ENCODE data around the gene PPFIBP2. TPM values are rescaled to one million over a fixed set of nuclear protein-coding genes. Genes with fewer than 3 reads are reported as not detected.

The PPFIBP2 gene
- total and polyA plus RNA-seq, 4 donors: 7.7 to 51.3 (median 18.6) TPM

DNA sequence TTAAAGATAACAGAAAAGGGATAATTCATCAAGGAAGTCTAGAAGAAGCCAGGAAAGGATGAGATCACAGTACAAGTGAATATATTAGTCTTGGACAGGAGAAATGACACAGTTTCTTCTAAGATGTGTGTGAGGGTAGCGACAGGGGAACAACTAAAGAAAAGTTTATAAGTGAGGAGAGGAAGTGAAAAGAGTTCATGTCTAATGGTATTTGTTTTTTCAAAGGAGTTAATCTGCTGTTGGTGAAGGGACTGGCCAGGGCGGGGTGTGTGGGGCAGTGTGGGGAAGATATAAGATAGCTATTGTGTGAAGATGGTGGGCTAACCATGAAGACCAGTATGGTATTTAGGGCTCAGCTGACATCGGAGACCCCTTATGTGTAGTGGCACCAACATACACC lies 7.6 kb upstream of the PPFIBP2 start:
- no peak for DNase-seq
- 95 to 97% methylated on average over 3 of the region's 3 CpGs for WGBS, 2 donors
- Histone ChIP-seq H3K9me3 (ENCODE audit: control insufficient read depth in 4 of 4, insufficient read depth in 3 of 4, low read length in 3 of 4) (peaks cover 0 to 2% (median 0%) of the 10 kb centered on the region in 4 donors), H3K9ac (ENCODE audit: insufficient read depth in 1 of 2, low read length in 2 of 2) (no peak overlapping the region), H3K4me1 (ENCODE audit: control insufficient read depth in 5 of 5, insufficient read depth in 5 of 5, low read length in 5 of 5) (peaks cover 0 to 3% (median 0%) of the 10 kb centered on the region in 5 donors), H3K27me3 (ENCODE audit: control insufficient read depth in 3 of 3, insufficient read depth in 3 of 3, low read length in 2 of 3) (no peaks in the 10 kb centered on the region), H3K27ac (ENCODE audit: low read depth in 1 of 2, low read length in 1 of 2) (no peak overlapping the region), H3K36me3 (ENCODE audit: control insufficient read depth in 4 of 4, insufficient read depth in 4 of 4, low read length in 4 of 4) (peaks cover 0 to 27% (median 7%) of the 10 kb centered on the region in 4 donors), H3K4me3 (no peak overlapping the region)
- TF ChIP-seq, protein P1, sequence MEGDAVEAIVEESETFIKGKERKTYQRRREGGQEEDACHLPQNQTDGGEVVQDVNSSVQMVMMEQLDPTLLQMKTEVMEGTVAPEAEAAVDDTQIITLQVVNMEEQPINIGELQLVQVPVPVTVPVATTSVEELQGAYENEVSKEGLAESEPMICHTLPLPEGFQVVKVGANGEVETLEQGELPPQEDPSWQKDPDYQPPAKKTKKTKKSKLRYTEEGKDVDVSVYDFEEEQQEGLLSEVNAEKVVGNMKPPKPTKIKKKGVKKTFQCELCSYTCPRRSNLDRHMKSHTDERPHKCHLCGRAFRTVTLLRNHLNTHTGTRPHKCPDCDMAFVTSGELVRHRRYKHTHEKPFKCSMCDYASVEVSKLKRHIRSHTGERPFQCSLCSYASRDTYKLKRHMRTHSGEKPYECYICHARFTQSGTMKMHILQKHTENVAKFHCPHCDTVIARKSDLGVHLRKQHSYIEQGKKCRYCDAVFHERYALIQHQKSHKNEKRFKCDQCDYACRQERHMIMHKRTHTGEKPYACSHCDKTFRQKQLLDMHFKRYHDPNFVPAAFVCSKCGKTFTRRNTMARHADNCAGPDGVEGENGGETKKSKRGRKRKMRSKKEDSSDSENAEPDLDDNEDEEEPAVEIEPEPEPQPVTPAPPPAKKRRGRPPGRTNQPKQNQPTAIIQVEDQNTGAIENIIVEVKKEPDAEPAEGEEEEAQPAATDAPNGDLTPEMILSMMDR (IDR thresholded peaks at IDR 0.05; ENCODE audit: control extremely low read depth, extremely low read depth): no peak
- ATAC-seq (ENCODE audit: insufficient read depth, low FRiP score): no peak

DNA sequence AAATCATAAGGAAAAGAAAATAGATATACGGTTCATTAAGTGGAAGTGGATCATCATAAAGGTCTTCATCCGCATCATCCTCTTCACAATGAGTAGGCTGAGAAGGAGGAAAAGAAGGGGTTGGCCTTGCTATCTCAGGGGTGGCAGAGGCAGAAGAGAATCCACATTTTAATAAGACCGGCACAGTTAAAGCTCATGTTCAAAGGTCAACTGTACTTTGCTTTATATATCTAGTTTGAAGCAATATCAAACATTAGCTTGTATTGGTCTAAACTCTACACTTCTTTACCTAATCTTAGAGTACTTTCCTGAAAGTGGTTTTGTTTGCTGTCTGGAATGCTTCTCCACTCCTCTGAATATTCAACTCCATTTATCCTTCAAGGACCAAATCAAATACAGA lies 5.7 kb upstream of the PPFIBP2 start:
- no peak for ATAC-seq (ENCODE audit: insufficient read depth, low FRiP score)
- H3K27me3 ChIP-seq (ENCODE audit: control insufficient read depth in 3 of 3, insufficient read depth in 3 of 3, low read length in 2 of 3): no peaks in the 10 kb centered on the region
- peaks cover 0 to 23% (median 8%) of the 10 kb centered on the region in 4 donors for H3K36me3 ChIP-seq (ENCODE audit: control insufficient read depth in 4 of 4, insufficient read depth in 4 of 4, low read length in 4 of 4)
- TF ChIP-seq, protein P1 (IDR thresholded peaks at IDR 0.05; ENCODE audit: control extremely low read depth, extremely low read depth): no peak
- H3K9me3 ChIP-seq (ENCODE audit: control insufficient read depth in 4 of 4, insufficient read depth in 3 of 4, low read length in 3 of 4): no peaks in the 10 kb centered on the region
- WGBS, 2 donors: 85 to 88% methylated on average over 3 of the region's 3 CpGs
- H3K9ac ChIP-seq (ENCODE audit: insufficient read depth in 1 of 2, low read length in 2 of 2): no peak overlapping the region
- H3K4me3 ChIP-seq: no peak overlapping the region
- no peak overlapping the region for H3K27ac ChIP-seq (ENCODE audit: low read depth in 1 of 2, low read length in 1 of 2)
- H3K4me1 ChIP-seq (ENCODE audit: control insufficient read depth in 5 of 5, insufficient read depth in 5 of 5, low read length in 5 of 5): peaks cover 5 to 18% (median 6%) of the 10 kb centered on the region in 5 donors
- DNase-seq: no peak

DNA sequence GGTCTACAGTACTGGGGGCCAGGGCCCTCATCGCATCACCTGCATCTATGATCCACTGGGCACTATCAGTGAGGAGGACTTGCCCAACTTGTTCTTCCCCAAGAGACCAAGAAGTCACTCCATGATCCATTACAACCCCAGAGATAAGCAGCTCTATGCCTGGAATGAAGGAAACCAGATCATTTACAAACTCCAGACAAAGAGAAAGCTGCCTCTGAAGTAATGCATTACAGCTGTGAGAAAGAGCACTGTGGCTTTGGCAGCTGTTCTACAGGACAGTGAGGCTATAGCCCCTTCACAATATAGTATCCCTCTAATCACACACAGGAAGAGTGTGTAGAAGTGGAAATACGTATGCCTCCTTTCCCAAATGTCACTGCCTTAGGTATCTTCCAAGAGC lies 3.8 kb upstream of the PPFIBP2 start:
- no peak overlapping the region for H3K4me3 ChIP-seq
- H3K9ac ChIP-seq (ENCODE audit: insufficient read depth in 1 of 2, low read length in 2 of 2): no peak overlapping the region
- no peaks in the 10 kb centered on the region for H3K9me3 ChIP-seq (ENCODE audit: control insufficient read depth in 4 of 4, insufficient read depth in 3 of 4, low read length in 3 of 4)
- TF ChIP-seq, protein P1 (IDR thresholded peaks at IDR 0.05; ENCODE audit: control extremely low read depth, extremely low read depth): no peak
- H3K27me3 ChIP-seq (ENCODE audit: control insufficient read depth in 3 of 3, insufficient read depth in 3 of 3, low read length in 2 of 3): peaks cover 0 to 9% (median 6%) of the 10 kb centered on the region in 3 donors
- WGBS, 2 donors: 93 to 97% methylated on average over 2 of the region's 2 CpGs
- DNase-seq: no peak
- ATAC-seq (ENCODE audit: insufficient read depth, low FRiP score): no peak
- H3K4me1 ChIP-seq (ENCODE audit: control insufficient read depth in 5 of 5, insufficient read depth in 5 of 5, low read length in 5 of 5): peaks cover 5 to 27% (median 6%) of the 10 kb centered on the region in 5 donors
- peaks cover 0 to 18% (median 7%) of the 10 kb centered on the region in 4 donors for H3K36me3 ChIP-seq (ENCODE audit: control insufficient read depth in 4 of 4, insufficient read depth in 4 of 4, low read length in 4 of 4)
- no peak overlapping the region for H3K27ac ChIP-seq (ENCODE audit: low read depth in 1 of 2, low read length in 1 of 2)

DNA sequence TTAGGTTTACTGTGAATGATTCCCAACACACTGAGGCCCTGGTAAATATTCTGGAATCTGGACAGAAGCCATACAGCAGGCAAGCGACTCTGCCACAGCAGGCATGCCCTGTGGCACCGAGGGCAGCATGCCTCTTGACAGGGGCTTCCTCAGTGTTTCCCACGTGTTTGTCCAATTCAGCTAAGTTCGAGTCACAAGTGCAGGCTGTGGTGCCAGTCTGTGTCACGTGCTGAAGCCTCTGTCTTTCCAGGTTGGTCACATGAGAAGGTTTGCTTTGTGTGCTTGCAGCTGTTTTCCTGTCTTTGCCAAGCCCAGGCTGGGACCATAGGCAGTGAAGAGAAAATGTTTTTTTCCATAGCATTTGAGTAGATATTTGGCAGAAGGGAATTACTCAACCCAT lies 2.4 kb upstream of the PPFIBP2 start:
- peaks cover 5 to 27% (median 8%) of the 10 kb centered on the region in 5 donors for H3K4me1 ChIP-seq (ENCODE audit: control insufficient read depth in 5 of 5, insufficient read depth in 5 of 5, low read length in 5 of 5)
- H3K36me3 ChIP-seq (ENCODE audit: control insufficient read depth in 4 of 4, insufficient read depth in 4 of 4, low read length in 4 of 4): peaks cover 0 to 12% (median 5%) of the 10 kb centered on the region in 4 donors
- H3K4me3 ChIP-seq: no peak overlapping the region
- no peaks in the 10 kb centered on the region for H3K9me3 ChIP-seq (ENCODE audit: control insufficient read depth in 4 of 4, insufficient read depth in 3 of 4, low read length in 3 of 4)
- TF ChIP-seq, protein P1 (IDR thresholded peaks at IDR 0.05; ENCODE audit: control extremely low read depth, extremely low read depth): no peak
- H3K9ac ChIP-seq (ENCODE audit: insufficient read depth in 1 of 2, low read length in 2 of 2): no peak overlapping the region
- no peak for ATAC-seq (ENCODE audit: insufficient read depth, low FRiP score)
- H3K27ac ChIP-seq (ENCODE audit: low read depth in 1 of 2, low read length in 1 of 2): peak overlapping the region in 1 of 2 donors; percentile 99
- DNase-seq: peak in 2 of 3 donors; percentile 46 to 59
- peaks cover 0 to 18% (median 17%) of the 10 kb centered on the region in 3 donors for H3K27me3 ChIP-seq (ENCODE audit: control insufficient read depth in 3 of 3, insufficient read depth in 3 of 3, low read length in 2 of 3)
- WGBS, 2 donors: 23 to 28% methylated on average over 5 of the region's 5 CpGs

All from lung (tissue), 12 donors.